Measurements from ENCODE around the gene TBC1D5. TPM values are rescaled to one million over a fixed set of nuclear protein-coding genes. Genes with fewer than 3 reads are reported as not detected.

TBC1D5 gene
- total RNA-seq, 1 experiment from 2014 or later = 33.9 TPM

GRCh38 chr3:17122758-17123157 is 619.7 kb downstream of the TBC1D5 start (continued):
- TF ChIP-seq POLR2AphosphoS5 (IDR thresholded peaks at IDR 0.05; ENCODE audit: low read depth, low read length) = no peak
- TF ChIP-seq MAX (IDR thresholded peaks at IDR 0.05) = no peak
- TF ChIP-seq ZFX (IDR thresholded peaks at IDR 0.05) = no peak
- TF ChIP-seq, protein P1, sequence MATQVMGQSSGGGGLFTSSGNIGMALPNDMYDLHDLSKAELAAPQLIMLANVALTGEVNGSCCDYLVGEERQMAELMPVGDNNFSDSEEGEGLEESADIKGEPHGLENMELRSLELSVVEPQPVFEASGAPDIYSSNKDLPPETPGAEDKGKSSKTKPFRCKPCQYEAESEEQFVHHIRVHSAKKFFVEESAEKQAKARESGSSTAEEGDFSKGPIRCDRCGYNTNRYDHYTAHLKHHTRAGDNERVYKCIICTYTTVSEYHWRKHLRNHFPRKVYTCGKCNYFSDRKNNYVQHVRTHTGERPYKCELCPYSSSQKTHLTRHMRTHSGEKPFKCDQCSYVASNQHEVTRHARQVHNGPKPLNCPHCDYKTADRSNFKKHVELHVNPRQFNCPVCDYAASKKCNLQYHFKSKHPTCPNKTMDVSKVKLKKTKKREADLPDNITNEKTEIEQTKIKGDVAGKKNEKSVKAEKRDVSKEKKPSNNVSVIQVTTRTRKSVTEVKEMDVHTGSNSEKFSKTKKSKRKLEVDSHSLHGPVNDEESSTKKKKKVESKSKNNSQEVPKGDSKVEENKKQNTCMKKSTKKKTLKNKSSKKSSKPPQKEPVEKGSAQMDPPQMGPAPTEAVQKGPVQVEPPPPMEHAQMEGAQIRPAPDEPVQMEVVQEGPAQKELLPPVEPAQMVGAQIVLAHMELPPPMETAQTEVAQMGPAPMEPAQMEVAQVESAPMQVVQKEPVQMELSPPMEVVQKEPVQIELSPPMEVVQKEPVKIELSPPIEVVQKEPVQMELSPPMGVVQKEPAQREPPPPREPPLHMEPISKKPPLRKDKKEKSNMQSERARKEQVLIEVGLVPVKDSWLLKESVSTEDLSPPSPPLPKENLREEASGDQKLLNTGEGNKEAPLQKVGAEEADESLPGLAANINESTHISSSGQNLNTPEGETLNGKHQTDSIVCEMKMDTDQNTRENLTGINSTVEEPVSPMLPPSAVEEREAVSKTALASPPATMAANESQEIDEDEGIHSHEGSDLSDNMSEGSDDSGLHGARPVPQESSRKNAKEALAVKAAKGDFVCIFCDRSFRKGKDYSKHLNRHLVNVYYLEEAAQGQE (IDR thresholded peaks at IDR 0.05; ENCODE audit: low read depth) = no peak
- TF ChIP-seq SP1 (IDR thresholded peaks at IDR 0.05; ENCODE audit: low read depth) = no peak

GRCh38 chr3:17121336-17121735 is 621.1 kb downstream of the TBC1D5 start:
- RAD21 ChIA-PET (ENCODE audit: low non-redundant PET in 1 of 2, low total read pairs in 2 of 2, uncharacterized antibody in 2 of 2, unreplicated experiment in 2 of 2) = no interaction called here

More at GRCh38 chr3:17121336-17121735, 621.1 kb downstream of the TBC1D5 start:
- H3K4me2 ChIP-seq (ENCODE audit: low read length) = no peak overlapping the region
- no peaks in the 10 kb centered on the region for H4K20me1 ChIP-seq (ENCODE audit: insufficient read depth)
- no peaks in the 10 kb centered on the region for H3K4me1 ChIP-seq (ENCODE audit: control insufficient read depth in 1 of 2, insufficient read depth in 2 of 2, low read length in 2 of 2)
- ChIA-PET POLR2A (no interaction called here), CTCF (no interaction called here)
- ATAC-seq (no peak), DNase-seq (ENCODE audit: low read depth, low spot score) (no peak)
- TF ChIP-seq ZFX (IDR thresholded peaks at IDR 0.05) (no peak), RAD21 (IDR thresholded peaks at IDR 0.05; ENCODE audit: low read depth) (no peak), POLR2A (IDR thresholded peaks at IDR 0.05; ENCODE audit: borderline replicate concordance, extremely low read depth, insufficient read depth, insufficient read length) (no peak), SRF (IDR thresholded peaks at IDR 0.05; ENCODE audit: low read depth) (no peak), ELF1 (IDR thresholded peaks at IDR 0.05; ENCODE audit: borderline replicate concordance, low read depth) (no peak), EZH2 (IDR thresholded peaks at IDR 0.05) (no peak), FOSL1 (IDR thresholded peaks at IDR 0.05; ENCODE audit: low read depth) (no peak), CEBPB (IDR thresholded peaks at IDR 0.05; ENCODE audit: low read depth) (no peak), CBX3 (IDR thresholded peaks at IDR 0.05; ENCODE audit: low read depth) (no peak), ZNF274 (IDR thresholded peaks at IDR 0.05; ENCODE audit: low read depth, low read length) (no peak), SP1 (IDR thresholded peaks at IDR 0.05; ENCODE audit: low read depth) (no peak), JUND (IDR thresholded peaks at IDR 0.05) (no peak), TCF7L2 (IDR thresholded peaks at IDR 0.05; ENCODE audit: borderline replicate concordance, extremely low read depth, insufficient read depth, insufficient read length) (no peak)
- TF ChIP-seq, protein P2, sequence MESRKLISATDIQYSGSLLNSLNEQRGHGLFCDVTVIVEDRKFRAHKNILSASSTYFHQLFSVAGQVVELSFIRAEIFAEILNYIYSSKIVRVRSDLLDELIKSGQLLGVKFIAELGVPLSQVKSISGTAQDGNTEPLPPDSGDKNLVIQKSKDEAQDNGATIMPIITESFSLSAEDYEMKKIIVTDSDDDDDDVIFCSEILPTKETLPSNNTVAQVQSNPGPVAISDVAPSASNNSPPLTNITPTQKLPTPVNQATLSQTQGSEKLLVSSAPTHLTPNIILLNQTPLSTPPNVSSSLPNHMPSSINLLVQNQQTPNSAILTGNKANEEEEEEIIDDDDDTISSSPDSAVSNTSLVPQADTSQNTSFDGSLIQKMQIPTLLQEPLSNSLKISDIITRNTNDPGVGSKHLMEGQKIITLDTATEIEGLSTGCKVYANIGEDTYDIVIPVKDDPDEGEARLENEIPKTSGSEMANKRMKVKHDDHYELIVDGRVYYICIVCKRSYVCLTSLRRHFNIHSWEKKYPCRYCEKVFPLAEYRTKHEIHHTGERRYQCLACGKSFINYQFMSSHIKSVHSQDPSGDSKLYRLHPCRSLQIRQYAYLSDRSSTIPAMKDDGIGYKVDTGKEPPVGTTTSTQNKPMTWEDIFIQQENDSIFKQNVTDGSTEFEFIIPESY (IDR thresholded peaks at IDR 0.05; ENCODE audit: extremely low read depth, insufficient replicate concordance, low read length) = no peak
- no peak overlapping the region for H3K4me3 ChIP-seq (replicated peaks in 1 of 2; ENCODE audit: low read depth in 1 of 2, low read length in 2 of 2)
- H2AFZ ChIP-seq (ENCODE audit: low read depth, low read length, poor library complexity, severe bottlenecking) = no peak overlapping the region
- H3K27me3 ChIP-seq (ENCODE audit: insufficient read depth, low read length) = no peaks in the 10 kb centered on the region
- no peaks in the 10 kb centered on the region for H3K79me2 ChIP-seq (ENCODE audit: insufficient read depth, low read length)
- H3K9me3 ChIP-seq (ENCODE audit: control insufficient read depth in 1 of 2, insufficient read depth in 1 of 2, low read depth in 1 of 2, low read length in 2 of 2) = no peaks in the 10 kb centered on the region
- H3K9ac ChIP-seq (ENCODE audit: low read length) = no peak overlapping the region
- H3K36me3 ChIP-seq (ENCODE audit: control insufficient read depth in 1 of 2, insufficient read depth in 2 of 2, low read length in 2 of 2) = no peaks in the 10 kb centered on the region
- H3K27ac ChIP-seq (ENCODE audit: low read depth, low read length) = no peak overlapping the region
- intact Hi-C loops (cut with micrococcal nuclease) = no loop called here
- no peaks in the 10 kb centered on the region for H3K9me2 ChIP-seq (ENCODE audit: insufficient read depth)
- no TSS peak for BruUV-seq (replicated peaks)

Data from HCT116 (cell line).